Measurements from ENCODE around the gene MTMR3. TPM values are rescaled to one million over a fixed set of nuclear protein-coding genes. Genes with fewer than 3 reads are reported as not detected.

The MTMR3 gene
- polyA plus RNA-seq, 1 of the 3 experiments (the other 2 are of a cell fraction), result 20.4 TPM

- ChIA-PET POLR2A (no interaction called here), CTCF (interaction anchor here (1.0 to 4.5 kb wide), 4 partner anchors 13 to 405 kb away, joined by 3 to 17 read pairs (median 4); no protein-coding TSS in a partner anchor)
- Histone ChIP-seq H2AFZ (ENCODE audit: low read depth) (no peak overlapping the region), H4K20me1 (ENCODE audit: insufficient read depth) (no peaks in the 10 kb centered on the region), H3K4me2 (no peak overlapping the region), H3K36me3 (replicated peaks in 1 of 2; ENCODE audit: control insufficient read depth in 1 of 2, insufficient read depth in 2 of 2, low read length in 1 of 2) (peaks cover 12 to 37% of the 10 kb centered on the region in 2 experiments), H3K9me3 (no peaks in the 10 kb centered on the region), H3K9me2 (no peaks in the 10 kb centered on the region), H3K27me3 (ENCODE audit: insufficient read depth) (no peaks in the 10 kb centered on the region), H3F3A (replicated peaks; ENCODE audit: insufficient read depth) (no peaks in the 10 kb centered on the region), H3K79me2 (ENCODE audit: insufficient read depth) (no peaks in the 10 kb centered on the region), H3K9ac (no peak overlapping the region), H3K27ac (ENCODE audit: low read depth in 2 of 2, low read length in 1 of 2) (no peak overlapping the region), H3K4me1 (ENCODE audit: control insufficient read depth in 1 of 2, insufficient read depth in 2 of 2, low read depth in 1 of 2, low read length in 1 of 2) (peaks cover 0 to 2% of the 10 kb centered on the region in 2 experiments; a peak in 1 of 4 replicates), H3K4me3 (ENCODE audit: low read depth in 2 of 2, low read length in 1 of 2) (no peak overlapping the region)
- TF ChIP-seq PBX3 (IDR thresholded peaks at IDR 0.05) (no peak), ELF1 (IDR thresholded peaks at IDR 0.05) (no peak), NFIC (IDR thresholded peaks at IDR 0.05; ENCODE audit: borderline replicate concordance) (no peak), MXI1 (IDR thresholded peaks at IDR 0.05; ENCODE audit: low read depth, low read length) (no peak), REST (IDR thresholded peaks at IDR 0.05; ENCODE audit: low read depth, low read length) (no peak), USF1 (IDR thresholded peaks at IDR 0.05; ENCODE audit: borderline replicate concordance, low read depth) (no peak), SIN3A (IDR thresholded peaks at IDR 0.05; ENCODE audit: borderline replicate concordance, low read depth, low read length) (no peak), SMC3 (IDR thresholded peaks at IDR 0.05; ENCODE audit: low read depth, low read length) (no peak), MEF2A (IDR thresholded peaks at IDR 0.05; ENCODE audit: borderline replicate concordance, low read depth) (no peak), MAX (IDR thresholded peaks at IDR 0.05; ENCODE audit: low read depth) (no peak), JUND (IDR thresholded peaks at IDR 0.05) (no peak), GABPA (IDR thresholded peaks at IDR 0.05; ENCODE audit: low read depth) (no peak)
- WGBS (ENCODE audit: low lambda C conversion rate), result 78% methylated on average over 5 of the region's 5 CpGs
- DNase-seq, result no peak
Observed at GRCh38 chr22:30030329-30030728, 147.4 kb downstream of the MTMR3 start.

GRCh38 chr22:30031328-30031727 is 148.4 kb downstream of the MTMR3 start:
- peaks cover 5 to 27% of the 10 kb centered on the region in 2 experiments for H3K36me3 ChIP-seq (replicated peaks in 1 of 2; ENCODE audit: control insufficient read depth in 1 of 2, insufficient read depth in 2 of 2, low read length in 1 of 2)
- H3K27ac ChIP-seq (ENCODE audit: low read depth in 2 of 2, low read length in 1 of 2), result no peak overlapping the region
- no peak overlapping the region for H3K4me3 ChIP-seq (ENCODE audit: low read depth in 2 of 2, low read length in 1 of 2)
- H3F3A ChIP-seq (replicated peaks; ENCODE audit: insufficient read depth), result no peaks in the 10 kb centered on the region
- peaks cover 0 to 2% of the 10 kb centered on the region in 2 experiments; a peak in 2 of 4 replicates for H3K4me1 ChIP-seq (ENCODE audit: control insufficient read depth in 1 of 2, insufficient read depth in 2 of 2, low read depth in 1 of 2, low read length in 1 of 2)
- POLR2A ChIA-PET, result interaction anchor here (1.1 kb wide), 1 partner anchor 24 kb away, joined by 3 read pairs; no protein-coding TSS in a partner anchor
- no peaks in the 10 kb centered on the region for H3K79me2 ChIP-seq (ENCODE audit: insufficient read depth)
- no peaks in the 10 kb centered on the region for H3K9me2 ChIP-seq
- DNase-seq, result no peak
- no peak overlapping the region for H3K9ac ChIP-seq
- no peaks in the 10 kb centered on the region for H4K20me1 ChIP-seq (ENCODE audit: insufficient read depth)
- no peak overlapping the region for H2AFZ ChIP-seq (ENCODE audit: low read depth)
- 98% methylated on average over 3 of the region's 3 CpGs for WGBS (ENCODE audit: low lambda C conversion rate)
- CTCF ChIA-PET, result interaction anchor here (1.0 to 4.5 kb wide), 2 partner anchors 26 to 406 kb away, joined by 4 to 17 read pairs; no protein-coding TSS in a partner anchor
- H3K9me3 ChIP-seq, result no peaks in the 10 kb centered on the region
- no peak overlapping the region for H3K4me2 ChIP-seq
- no peaks in the 10 kb centered on the region for H3K27me3 ChIP-seq (ENCODE audit: insufficient read depth)
- TF ChIP-seq SIN3A (IDR thresholded peaks at IDR 0.05; ENCODE audit: borderline replicate concordance, low read depth, low read length) (no peak), GATA2 (CRISPR knock-in tag; IDR thresholded peaks at IDR 0.05) (no peak), ZBTB33 (IDR thresholded peaks at IDR 0.05; ENCODE audit: borderline replicate concordance, low read depth) (no peak), SMC3 (IDR thresholded peaks at IDR 0.05; ENCODE audit: low read depth, low read length) (no peak), REST (IDR thresholded peaks at IDR 0.05; ENCODE audit: low read depth, low read length) (no peak), RXRA (IDR thresholded peaks at IDR 0.05; ENCODE audit: borderline replicate concordance, low read depth) (no peak), ELF1 (IDR thresholded peaks at IDR 0.05) (no peak), RFX5 (IDR thresholded peaks at IDR 0.05; ENCODE audit: low read length) (no peak)
